ENCODE measurements around the gene MAPKAPK5.

The MAPKAPK5 gene

DNA sequence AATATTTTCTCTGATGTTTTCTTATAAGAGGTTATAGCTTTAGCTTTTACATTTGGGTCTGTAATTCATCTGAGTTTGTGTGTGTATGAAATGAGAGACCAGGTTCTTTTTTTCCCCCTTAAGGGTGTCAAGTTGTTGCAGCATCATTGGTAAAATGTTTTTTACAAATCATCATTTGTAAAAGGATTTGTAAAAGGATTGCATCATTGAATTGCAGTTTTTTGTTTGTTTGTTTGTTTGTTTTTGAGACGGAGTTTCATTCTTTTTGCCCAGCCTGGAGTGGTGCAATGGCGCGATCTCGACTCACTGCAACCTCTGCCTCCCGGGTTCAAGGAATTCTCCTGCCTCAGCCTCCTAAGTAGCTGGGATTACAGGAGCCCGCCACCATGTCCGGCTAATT is 31.1 kb downstream of the MAPKAPK5 start:
- Mint-ChIP-seq H3K36me3 (ENCODE audit: low read depth) (peaks cover 87% of the 10 kb centered on the region), H3K9me3 (no peaks in the 10 kb centered on the region), H3K4me3 (no peak overlapping the region), H3K27me3 (no peaks in the 10 kb centered on the region), H3K27ac (no peak overlapping the region), H3K4me1 (ENCODE audit: low read depth) (peaks cover 7% of the 10 kb centered on the region)
- intact Hi-C loops (cut with micrococcal nuclease), result no loop called here

GRCh38 chr12:111881716-111882115 is 39.7 kb downstream of the MAPKAPK5 start:
- Mint-ChIP-seq H3K27ac (peak overlapping the region; percentile 66), H3K27me3 (no peaks in the 10 kb centered on the region), H3K9me3 (no peaks in the 10 kb centered on the region), H3K36me3 (ENCODE audit: low read depth) (peaks cover 99% of the 10 kb centered on the region), H3K4me3 (no peak overlapping the region), H3K4me1 (ENCODE audit: low read depth) (peaks cover 26% of the 10 kb centered on the region)
- intact Hi-C loops (cut with micrococcal nuclease), result loop anchor here (10.0 kb wide), 1 partner anchor 57 kb away; no protein-coding TSS in a partner anchor

DNA sequence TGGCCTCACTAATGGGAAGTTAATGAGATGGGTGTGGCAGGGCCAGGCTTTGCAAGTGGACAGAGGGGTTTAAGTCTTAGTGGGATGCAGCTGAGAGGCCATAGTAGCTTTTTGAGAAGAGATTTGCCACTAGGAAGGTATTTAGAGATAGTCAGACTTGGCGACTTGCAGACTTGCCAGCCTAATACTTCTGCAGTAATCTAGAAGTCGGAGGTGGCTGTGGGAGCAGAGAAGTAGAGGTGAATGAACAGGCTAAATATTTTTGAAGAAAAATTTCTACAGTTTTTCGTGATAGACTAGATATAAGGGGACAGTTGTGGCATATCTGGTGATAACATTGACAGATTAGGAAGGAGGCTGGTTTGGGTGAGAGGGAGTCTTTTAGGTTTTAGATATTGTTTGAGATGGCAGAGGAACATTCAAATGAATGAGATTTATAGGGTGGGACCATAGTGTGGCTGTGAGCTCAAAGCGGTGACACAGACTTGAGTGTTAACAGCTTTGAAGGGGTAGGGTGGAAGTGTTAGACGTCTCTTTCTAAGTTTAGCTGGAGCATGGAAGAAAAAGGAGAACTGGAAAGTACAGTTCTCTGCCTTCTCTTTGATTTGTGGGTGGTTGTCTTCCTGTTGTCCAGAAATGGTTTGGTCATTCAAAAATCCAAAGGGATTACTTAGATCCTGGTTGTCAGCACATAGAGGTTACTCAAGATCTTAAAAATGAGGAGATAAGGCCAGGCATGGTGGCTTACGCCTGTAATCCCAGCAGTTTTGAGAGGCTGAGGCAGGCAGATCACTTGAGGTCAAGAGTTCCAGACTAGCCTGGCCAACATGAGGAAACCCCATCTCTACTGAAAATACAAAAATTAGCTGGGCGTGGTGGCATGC is 44.9 kb downstream of the MAPKAPK5 start:
- Mint-ChIP-seq H3K27me3 (no peaks in the 10 kb centered on the region), H3K9me3 (no peaks in the 10 kb centered on the region), H3K27ac (peak overlapping the region; percentile 85), H3K4me1 (ENCODE audit: low read depth) (peaks cover 34% of the 10 kb centered on the region), H3K36me3 (ENCODE audit: low read depth) (peaks cover 87% of the 10 kb centered on the region), H3K4me3 (peak overlapping the region; percentile 20)
- intact Hi-C loops (cut with micrococcal nuclease), result loop anchor here (10.0 kb wide), 1 partner anchor 62 kb away; no protein-coding TSS in a partner anchor

- Mint-ChIP-seq H3K36me3 (ENCODE audit: low read depth) (peaks cover 86% of the 10 kb centered on the region), H3K4me3 (peak overlapping the region; percentile 17), H3K27ac (peak overlapping the region; percentile 85), H3K4me1 (ENCODE audit: low read depth) (peaks cover 34% of the 10 kb centered on the region), H3K27me3 (no peaks in the 10 kb centered on the region), H3K9me3 (no peaks in the 10 kb centered on the region)
- intact Hi-C loops (cut with micrococcal nuclease), result loop anchor here (10.0 kb wide), 1 partner anchor 63 kb away; no protein-coding TSS in a partner anchor
These were observed 46.1 kb downstream of the MAPKAPK5 start for GRCh38 chr12:111887926-111888745.

DNA sequence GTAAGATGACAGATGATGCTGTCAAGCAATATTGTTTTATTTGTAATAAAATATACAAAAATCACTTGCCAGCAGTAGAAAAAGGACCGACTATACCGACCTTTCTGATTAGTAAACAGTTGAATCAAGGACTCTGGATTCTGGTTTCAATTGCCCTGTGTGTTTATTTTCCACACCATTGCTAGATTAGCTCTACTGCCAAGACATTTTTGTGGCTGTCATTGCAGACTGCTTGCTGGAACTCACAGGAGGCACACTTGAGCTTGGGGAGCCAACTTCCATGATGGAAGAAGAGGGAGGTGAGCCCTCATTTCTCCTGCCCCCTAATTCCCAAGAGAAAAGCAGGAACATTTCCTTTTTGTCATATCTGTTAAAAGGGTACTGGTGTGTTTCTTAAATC is 51.3 kb downstream of the MAPKAPK5 start:
- Mint-ChIP-seq H3K9me3 (no peaks in the 10 kb centered on the region), H3K27me3 (no peaks in the 10 kb centered on the region), H3K4me3 (no peak overlapping the region), H3K27ac (peak overlapping the region; percentile 5), H3K36me3 (ENCODE audit: low read depth) (peaks cover 91% of the 10 kb centered on the region), H3K4me1 (ENCODE audit: low read depth) (peaks cover under 1% of the 10 kb centered on the region)
- intact Hi-C loops (cut with micrococcal nuclease), result no loop called here

GRCh38 chr12:111894556-111894955 is 52.5 kb downstream of the MAPKAPK5 start:
- Mint-ChIP-seq H3K4me3 (no peak overlapping the region), H3K27ac (no peak overlapping the region), H3K9me3 (no peaks in the 10 kb centered on the region)

DNA sequence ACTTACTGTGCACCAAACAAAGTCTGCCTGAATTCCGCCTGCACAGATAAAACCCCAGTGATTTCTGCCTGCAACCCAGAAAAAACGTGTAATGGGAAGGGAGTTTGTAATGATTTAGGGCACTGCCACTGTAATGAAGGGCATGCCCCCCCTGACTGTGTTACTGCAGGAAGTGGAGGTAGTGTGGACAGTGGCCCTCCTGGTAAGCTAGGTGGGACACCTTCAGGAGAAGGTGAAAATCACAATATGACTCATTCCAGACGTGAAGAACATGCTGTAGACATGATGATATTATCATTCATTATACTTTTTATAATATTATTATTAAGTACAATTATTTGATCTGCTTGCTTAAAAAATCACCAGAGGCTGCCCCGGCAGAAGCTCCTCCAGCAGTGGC is 59.2 kb downstream of the MAPKAPK5 start:
- no peaks in the 10 kb centered on the region for H3K4me1 Mint-ChIP-seq (ENCODE audit: low read depth)
- no peak overlapping the region for H3K27ac Mint-ChIP-seq
- H3K9me3 Mint-ChIP-seq, result peaks cover 5% of the 10 kb centered on the region
- H3K36me3 Mint-ChIP-seq (ENCODE audit: low read depth), result peaks cover 75% of the 10 kb centered on the region
- no peak overlapping the region for H3K4me3 Mint-ChIP-seq
- H3K27me3 Mint-ChIP-seq, result no peaks in the 10 kb centered on the region
- intact Hi-C loops (cut with micrococcal nuclease), result no loop called here

More at GRCh38 chr12:111894556-111894955, 52.5 kb downstream of the MAPKAPK5 start:
- Mint-ChIP-seq H3K4me1 (ENCODE audit: low read depth) (no peaks in the 10 kb centered on the region), H3K36me3 (ENCODE audit: low read depth) (peaks cover 92% of the 10 kb centered on the region), H3K27me3 (no peaks in the 10 kb centered on the region)
- intact Hi-C loops (cut with micrococcal nuclease), result no loop called here

DNA sequence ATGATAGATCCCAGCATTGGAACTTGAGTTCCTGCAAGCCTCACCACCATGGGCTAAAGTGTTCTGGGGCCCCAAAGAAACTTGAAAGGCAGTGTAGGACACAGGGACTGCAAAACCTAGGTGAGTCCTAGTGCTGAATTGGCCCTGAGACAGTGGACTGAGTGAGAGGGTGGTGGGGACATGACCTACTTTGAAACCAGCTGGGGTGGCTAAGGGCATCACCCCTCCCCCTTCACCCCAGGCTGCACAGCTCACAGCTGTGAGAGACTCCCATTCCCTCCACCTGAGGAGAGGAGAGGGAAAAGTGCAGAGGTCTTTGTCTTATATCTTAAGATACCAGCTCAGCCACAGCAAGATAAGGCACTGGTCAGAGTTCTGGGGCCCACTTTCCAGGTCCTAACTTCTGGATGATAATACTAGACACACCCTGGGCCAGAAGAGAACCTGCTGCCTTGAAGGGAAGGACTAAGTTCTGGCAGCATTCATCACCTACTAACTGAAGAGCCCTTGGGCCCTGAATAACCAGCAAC is 62.5 kb downstream of the MAPKAPK5 start:
- no peaks in the 10 kb centered on the region for H3K27me3 Mint-ChIP-seq
- H3K4me3 Mint-ChIP-seq, result no peak overlapping the region
- no peak overlapping the region for H3K27ac Mint-ChIP-seq
- peaks cover 65% of the 10 kb centered on the region for H3K36me3 Mint-ChIP-seq (ENCODE audit: low read depth)
- intact Hi-C loops (cut with micrococcal nuclease), result no loop called here
- peaks cover 35% of the 10 kb centered on the region for H3K9me3 Mint-ChIP-seq
- no peaks in the 10 kb centered on the region for H3K4me1 Mint-ChIP-seq (ENCODE audit: low read depth)

- H3K4me3 Mint-ChIP-seq, result no peak overlapping the region
- peaks cover 59% of the 10 kb centered on the region for H3K36me3 Mint-ChIP-seq (ENCODE audit: low read depth)
- H3K27ac Mint-ChIP-seq, result no peak overlapping the region
- intact Hi-C loops (cut with micrococcal nuclease), result no loop called here
- H3K4me1 Mint-ChIP-seq (ENCODE audit: low read depth), result no peaks in the 10 kb centered on the region
- no peaks in the 10 kb centered on the region for H3K27me3 Mint-ChIP-seq
- H3K9me3 Mint-ChIP-seq, result peaks cover 43% of the 10 kb centered on the region
These were observed 63.5 kb downstream of the MAPKAPK5 start for GRCh38 chr12:111905502-111905901.

DNA sequence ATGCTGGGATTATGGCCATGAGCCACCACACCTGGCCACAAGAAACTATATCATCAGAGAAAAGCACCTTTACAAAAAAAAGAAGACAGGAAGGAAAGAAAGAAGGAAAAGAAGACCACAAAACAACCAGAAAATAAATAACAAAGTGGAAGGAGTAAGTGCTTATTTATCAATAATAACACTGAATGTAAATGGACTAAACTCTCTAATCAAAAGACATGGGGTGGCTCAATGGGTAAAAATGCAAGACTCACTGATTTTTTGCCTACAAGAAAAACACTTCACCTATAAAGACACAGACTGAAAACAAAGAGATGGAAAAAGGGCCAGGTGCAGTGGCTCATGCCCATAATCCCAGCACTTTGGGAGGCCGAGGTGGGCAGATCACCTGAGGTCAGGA is 65.7 kb downstream of the MAPKAPK5 start:
- H3K4me1 Mint-ChIP-seq (ENCODE audit: low read depth), result no peaks in the 10 kb centered on the region
- peaks cover 41% of the 10 kb centered on the region for H3K36me3 Mint-ChIP-seq (ENCODE audit: low read depth)
- intact Hi-C loops (cut with micrococcal nuclease), result no loop called here
- H3K9me3 Mint-ChIP-seq, result peaks cover 43% of the 10 kb centered on the region
- no peak overlapping the region for H3K4me3 Mint-ChIP-seq
- H3K27ac Mint-ChIP-seq, result no peak overlapping the region
- H3K27me3 Mint-ChIP-seq, result no peaks in the 10 kb centered on the region

- intact Hi-C loops (cut with micrococcal nuclease), result no loop called here
- no peaks in the 10 kb centered on the region for H3K9me3 Mint-ChIP-seq
- H3K27me3 Mint-ChIP-seq, result no peaks in the 10 kb centered on the region
- H3K36me3 Mint-ChIP-seq (ENCODE audit: low read depth), result no peaks in the 10 kb centered on the region
- no peaks in the 10 kb centered on the region for H3K4me1 Mint-ChIP-seq (ENCODE audit: low read depth)
- H3K4me3 Mint-ChIP-seq, result no peak overlapping the region
- no peak overlapping the region for H3K27ac Mint-ChIP-seq
These were observed 83.1 kb downstream of the MAPKAPK5 start for GRCh38 chr12:111925171-111925570.

GRCh38 chr12:111926631-111927030 is 84.6 kb downstream of the MAPKAPK5 start:
- H3K4me3 Mint-ChIP-seq, result no peak overlapping the region
- intact Hi-C loops (cut with micrococcal nuclease), result no loop called here
- H3K9me3 Mint-ChIP-seq, result no peaks in the 10 kb centered on the region
- H3K4me1 Mint-ChIP-seq (ENCODE audit: low read depth), result no peaks in the 10 kb centered on the region
- H3K27me3 Mint-ChIP-seq, result no peaks in the 10 kb centered on the region
- H3K36me3 Mint-ChIP-seq (ENCODE audit: low read depth), result no peaks in the 10 kb centered on the region
- H3K27ac Mint-ChIP-seq, result no peak overlapping the region

GRCh38 chr12:111927346-111927745 is 85.3 kb downstream of the MAPKAPK5 start:
- Mint-ChIP-seq H3K27me3 (no peaks in the 10 kb centered on the region), H3K27ac (no peak overlapping the region), H3K9me3 (no peaks in the 10 kb centered on the region), H3K4me3 (no peak overlapping the region), H3K4me1 (ENCODE audit: low read depth) (no peaks in the 10 kb centered on the region), H3K36me3 (ENCODE audit: low read depth) (peaks cover 5% of the 10 kb centered on the region)
- intact Hi-C loops (cut with micrococcal nuclease), result no loop called here

GRCh38 chr12:111932241-111932640 is 90.2 kb downstream of the MAPKAPK5 start:
- Mint-ChIP-seq H3K27me3 (no peaks in the 10 kb centered on the region), H3K27ac (no peak overlapping the region), H3K4me1 (ENCODE audit: low read depth) (no peaks in the 10 kb centered on the region), H3K36me3 (ENCODE audit: low read depth) (peaks cover 7% of the 10 kb centered on the region), H3K4me3 (no peak overlapping the region), H3K9me3 (no peaks in the 10 kb centered on the region)
- intact Hi-C loops (cut with micrococcal nuclease), result no loop called here
